Measurements from ENCODE around the gene RNF227. TPM values are rescaled to one million over a fixed set of nuclear protein-coding genes. Genes with fewer than 3 reads are reported as not detected.

Gene RNF227
- total and polyA plus RNA-seq, 10 of the 15 experiments (the other 5 are each of a cell fraction or from before 2014, with no cell fraction given): 0.49 to 5.0 (median 1.3) TPM

GRCh38 chr17:7894226-7894625 lies 21.9 kb downstream of the RNF227 start (continued):
- TF ChIP-seq PBX3 (IDR thresholded peaks at IDR 0.05; ENCODE audit: insufficient replicate concordance, low read depth, low read length): no peak

GRCh38 chr17:7893187-7893880 lies 22.8 kb downstream of the RNF227 start:
- no peak overlapping the region for H2AFZ ChIP-seq (ENCODE audit: control insufficient read depth, low read depth, low read length)
- no peak overlapping the region for H3K4me2 ChIP-seq (ENCODE audit: control insufficient read depth, insufficient read depth)
- RAD21 ChIA-PET (ENCODE audit: unreplicated experiment): no interaction called here
- H3K36me3 ChIP-seq (ENCODE audit: control insufficient read depth in 2 of 2, insufficient read depth in 2 of 2, low read length in 1 of 2): peaks cover 25 to 35% of the 10 kb centered on the region in 2 experiments
- no peaks in the 10 kb centered on the region for H3K9me3 ChIP-seq (replicated peaks; ENCODE audit: control insufficient read depth, insufficient read depth, low read length)
- FAIRE-seq (no peak), DNase-seq (ENCODE audit: low read depth, low spot score) (no peak), ATAC-seq (no peak)
- H3K79me2 ChIP-seq (ENCODE audit: control insufficient read depth, insufficient read depth, low read length): peaks cover 10% of the 10 kb centered on the region
- WGBS (ENCODE audit: insufficient coverage, insufficient replicate concordance, low lambda C conversion rate, missing lambda C conversion rate): 77% methylated on average over 12 of the region's 15 CpGs
- SMC1A ChIA-PET (ENCODE audit: uncharacterized antibody, unreplicated experiment): no interaction called here
- BruUV-seq (replicated peaks): no TSS peak
- no peak for TF ChIP-seq ZNF217 (IDR thresholded peaks at IDR 0.05)
- TF ChIP-seq HDGF (IDR thresholded peaks at IDR 0.05): no peak
- TF ChIP-seq HCFC1 (IDR thresholded peaks at IDR 0.05; ENCODE audit: low read length): no peak
- no peak for TF ChIP-seq ATF3 (IDR thresholded peaks at IDR 0.05; ENCODE audit: borderline replicate concordance, extremely low read depth, low read depth, low read length)
- no peak for TF ChIP-seq BCLAF1 (IDR thresholded peaks at IDR 0.05)
- no peak for TF ChIP-seq STAT1 (conservative IDR thresholded peaks at IDR 0.05)
- TF ChIP-seq USF2 (IDR thresholded peaks at IDR 0.05; ENCODE audit: borderline replicate concordance, low read depth, low read length): no peak
- no peak for TF ChIP-seq EED (IDR thresholded peaks at IDR 0.05; ENCODE audit: low read depth)
- TF ChIP-seq GABPA (IDR thresholded peaks at IDR 0.05; ENCODE audit: low read depth): no peak
- TF ChIP-seq POU2F2 (IDR thresholded peaks at IDR 0.05; ENCODE audit: borderline replicate concordance, low read depth, low read length): no peak
- no peak for TF ChIP-seq USF1 (IDR thresholded peaks at IDR 0.05; ENCODE audit: borderline replicate concordance, extremely low read length, insufficient read depth, low read depth, low read length)
- TF ChIP-seq PBX3 (IDR thresholded peaks at IDR 0.05; ENCODE audit: insufficient replicate concordance, low read depth, low read length): no peak
- POLR2A ChIA-PET: no interaction called here
- H3K27ac ChIP-seq (ENCODE audit: control insufficient read depth, insufficient read depth): no peak overlapping the region
- in situ Hi-C loops (cut with MboI) (no loop called here), intact Hi-C loops (cut with micrococcal nuclease; ENCODE audit: unreplicated experiment) (no loop called here)
- H3K9ac ChIP-seq (ENCODE audit: control insufficient read depth, insufficient read depth, low read length): no peak overlapping the region
- no peaks in the 10 kb centered on the region for H4K20me1 ChIP-seq (ENCODE audit: control insufficient read depth, insufficient read depth)
- H3K27me3 ChIP-seq (replicated peaks in 1 of 2; ENCODE audit: control insufficient read depth in 2 of 2, insufficient read depth in 2 of 2, low read length in 1 of 2): no peaks in the 10 kb centered on the region
- H3K4me3 ChIP-seq: no peak overlapping the region
- H3K4me1 ChIP-seq (ENCODE audit: control insufficient read depth, insufficient read depth, low read length): peaks cover 3% of the 10 kb centered on the region
- CTCF ChIA-PET: no interaction called here

Measured in GM12878 (cell line).